Mucosa of rectum (tissue), 2 donors: ENCODE results near the gene OARD1.

ENCODE experiments used
- H3K27ac ChIP-seq, 2 donors: one replicate each; pipeline ENCODE4 v1.7.0; 2013; ENCODE audit warnings: inconsistent platforms in 2 of 2, low read depth in 2 of 2, low read length in 2 of 2
- H3K27me3 ChIP-seq, 2 donors: one replicate each; pipeline ENCODE4 v1.7.0; 2013; ENCODE audit warnings: low read length in 2 of 2; ENCODE audit not compliant: control insufficient read depth in 2 of 2, insufficient read depth in 2 of 2
- H3K36me3 ChIP-seq, 2 donors: one replicate each; pipeline ENCODE4 v1.7.0; 2013; ENCODE audit warnings: low read length in 2 of 2; ENCODE audit not compliant: control insufficient read depth in 2 of 2, insufficient read depth in 2 of 2
- H3K4me1 ChIP-seq, 2 donors: one replicate each; pipeline ENCODE4 v1.7.0; 2013; ENCODE audit warnings: low read length in 2 of 2, mild to moderate bottlenecking in 1 of 2; ENCODE audit not compliant: control insufficient read depth in 2 of 2, insufficient read depth in 2 of 2
- H3K4me3 ChIP-seq, 2 donors: one replicate each; pipeline ENCODE4 v1.7.0; 2013; ENCODE audit warnings: low read length in 2 of 2
- H3K9ac ChIP-seq, 2 donors: one replicate each; pipeline ENCODE4 v1.7.0; 2013; ENCODE audit warnings: low read length in 2 of 2, low read depth in 1 of 2, mild to moderate bottlenecking in 1 of 2
- H3K9me3 ChIP-seq, 2 donors: one replicate each; pipeline ENCODE4 v1.7.0; 2013; ENCODE audit warnings: low read length in 2 of 2; ENCODE audit not compliant: control insufficient read depth in 2 of 2
- donor health status: healthy.
- donor health status: Normal muscosa, but diverticular disease.

The OARD1 gene

GRCh38 chr6:41063884-41064285 is 8.3 kb downstream of the OARD1 start:
- H3K36me3 ChIP-seq, result peaks cover 14 to 22% of the 10 kb centered on the region in 2 donors

GRCh38 chr6:41062056-41062455 is 10.1 kb downstream of the OARD1 start:
- Histone ChIP-seq H3K27me3 (no peaks in the 10 kb centered on the region), H3K4me3 (no peak overlapping the region), H3K9me3 (no peaks in the 10 kb centered on the region), H3K9ac (no peak overlapping the region), H3K36me3 (peaks cover 6 to 8% of the 10 kb centered on the region in 2 donors), H3K27ac (no peak overlapping the region), H3K4me1 (peaks cover 11 to 19% of the 10 kb centered on the region in 2 donors)

More at GRCh38 chr6:41063884-41064285, 8.3 kb downstream of the OARD1 start:
- no peak overlapping the region for H3K4me3 ChIP-seq
- H3K9me3 ChIP-seq, result no peaks in the 10 kb centered on the region
- H3K9ac ChIP-seq, result no peak overlapping the region
- H3K27me3 ChIP-seq, result no peaks in the 10 kb centered on the region
- H3K27ac ChIP-seq, result peak overlapping the region; percentile 56 to 68
- H3K4me1 ChIP-seq, result peaks cover 11 to 21% of the 10 kb centered on the region in 2 donors

GRCh38 chr6:41061196-41061726 is 10.9 kb downstream of the OARD1 start:
- Histone ChIP-seq H3K9me3 (no peaks in the 10 kb centered on the region), H3K9ac (no peak overlapping the region), H3K4me1 (peaks cover 11 to 18% of the 10 kb centered on the region in 2 donors), H3K4me3 (no peak overlapping the region), H3K27ac (no peak overlapping the region), H3K27me3 (no peaks in the 10 kb centered on the region), H3K36me3 (peaks cover 5 to 8% of the 10 kb centered on the region in 2 donors)

- H3K27ac ChIP-seq, result no peak overlapping the region
- H3K9ac ChIP-seq, result no peak overlapping the region
- H3K27me3 ChIP-seq, result no peaks in the 10 kb centered on the region
- H3K4me3 ChIP-seq, result no peak overlapping the region
- peaks cover 0 to 7% of the 10 kb centered on the region in 2 donors for H3K4me1 ChIP-seq
- H3K9me3 ChIP-seq, result no peaks in the 10 kb centered on the region
- peaks cover 5 to 8% of the 10 kb centered on the region in 2 donors for H3K36me3 ChIP-seq
Measured at GRCh38 chr6:41059556-41059955, 12.6 kb downstream of the OARD1 start.

GRCh38 chr6:41058783-41059181 is 13.4 kb downstream of the OARD1 start:
- Histone ChIP-seq H3K36me3 (peaks cover 5 to 8% of the 10 kb centered on the region in 2 donors), H3K9ac (no peak overlapping the region), H3K9me3 (no peaks in the 10 kb centered on the region), H3K27me3 (no peaks in the 10 kb centered on the region), H3K4me3 (no peak overlapping the region), H3K27ac (no peak overlapping the region), H3K4me1 (no peaks in the 10 kb centered on the region)

- no peaks in the 10 kb centered on the region for H3K27me3 ChIP-seq
- H3K9me3 ChIP-seq, result no peaks in the 10 kb centered on the region
- peaks cover 5 to 7% of the 10 kb centered on the region in 2 donors for H3K36me3 ChIP-seq
- H3K27ac ChIP-seq, result no peak overlapping the region
- H3K9ac ChIP-seq, result no peak overlapping the region
- H3K4me3 ChIP-seq, result no peak overlapping the region
- H3K4me1 ChIP-seq, result no peaks in the 10 kb centered on the region
Measured at GRCh38 chr6:41056768-41057490, 15.2 kb downstream of the OARD1 start.

- H3K27me3 ChIP-seq, result no peaks in the 10 kb centered on the region
- H3K36me3 ChIP-seq, result no peaks in the 10 kb centered on the region
- H3K4me3 ChIP-seq, result no peak overlapping the region
- H3K27ac ChIP-seq, result no peak overlapping the region
- no peaks in the 10 kb centered on the region for H3K4me1 ChIP-seq
- no peak overlapping the region for H3K9ac ChIP-seq
- H3K9me3 ChIP-seq, result no peaks in the 10 kb centered on the region
Measured at GRCh38 chr6:41055149-41055548, 17.0 kb downstream of the OARD1 start.

- Histone ChIP-seq H3K4me1 (no peaks in the 10 kb centered on the region), H3K27me3 (no peaks in the 10 kb centered on the region), H3K27ac (no peak overlapping the region), H3K9ac (no peak overlapping the region), H3K36me3 (no peaks in the 10 kb centered on the region), H3K4me3 (no peak overlapping the region), H3K9me3 (no peaks in the 10 kb centered on the region)
Measured at GRCh38 chr6:41054511-41054910, 17.6 kb downstream of the OARD1 start.

- no peaks in the 10 kb centered on the region for H3K36me3 ChIP-seq
- H3K27me3 ChIP-seq, result no peaks in the 10 kb centered on the region
- no peak within 1 kb of the TSS for H3K9ac ChIP-seq
- H3K27ac ChIP-seq, result no peak within 1 kb of the TSS
- no peak within 1 kb of the TSS for H3K4me3 ChIP-seq
- no peaks in the 10 kb centered on the region for H3K9me3 ChIP-seq
- H3K4me1 ChIP-seq, result no peaks in the 10 kb centered on the region
Measured at GRCh38 chr6:41053041-41053440, 19.1 kb downstream of the OARD1 start, which contains the start of gene APOBEC2. TSS of gene APOBEC2 (plus strand) at chr6:41053202. CDS start at chr6:41053348, 146 bp downstream.

GRCh38 chr6:41051873-41052272 is 20.3 kb downstream of the OARD1 start:
- no peaks in the 10 kb centered on the region for H3K9me3 ChIP-seq
- H3K27ac ChIP-seq, result peak overlapping the region in 1 of 2 donors; percentile 5
- no peak overlapping the region for H3K9ac ChIP-seq
- H3K27me3 ChIP-seq, result no peaks in the 10 kb centered on the region
- no peaks in the 10 kb centered on the region for H3K4me1 ChIP-seq
- no peaks in the 10 kb centered on the region for H3K36me3 ChIP-seq
- no peak overlapping the region for H3K4me3 ChIP-seq
